HepG2 (cell line): ENCODE data around the gene FKBP10. TPM values are rescaled to one million over a fixed set of nuclear protein-coding genes. Genes with fewer than 3 reads are reported as not detected.

Experiments
- ATF1 ChIP-seq: IDR thresholded peaks from 2 replicates; pipeline ENCODE4 v1.6.1; 2016; ENCODE audit warnings: mild to moderate bottlenecking, control low read depth
- ELF4 ChIP-seq: sonication (generic); formaldehyde crosslinking; IDR thresholded peaks from 2 replicates; pipeline ENCODE4 v1.5.0; 2020; ENCODE audit warnings: missing genetic modification reagents, mild to moderate bottlenecking, moderate library complexity, borderline replicate concordance
- REXO4 ChIP-seq: sonication (generic); formaldehyde crosslinking; IDR thresholded peaks from 2 replicates; pipeline ENCODE4 v1.8.0; 2022; ENCODE audit warnings: missing genetic modification reagents, mild to moderate bottlenecking, borderline replicate concordance
- RFXANK ChIP-seq: IDR thresholded peaks from 2 replicates; pipeline ENCODE4 v1.6.1; 2016
- SIX4 ChIP-seq: sonication (generic); formaldehyde crosslinking; IDR thresholded peaks from 2 replicates; pipeline ENCODE4 v1.4.0; 2020; ENCODE audit warnings: missing genetic modification reagents
- TBX3 ChIP-seq: fragments of 450-650 bp; IDR thresholded peaks from 2 replicates; pipeline ENCODE4 v1.6.1; 2017; ENCODE audit warnings: antibody characterized with exemption, mild to moderate bottlenecking, inconsistent platforms, borderline replicate concordance
- ZNF570 ChIP-seq: sonication (generic); formaldehyde crosslinking; IDR thresholded peaks from 2 replicates; pipeline ENCODE4 v1.4.0; 2020; ENCODE audit warnings: mild to moderate bottlenecking, missing genetic modification reagents, borderline replicate concordance
- ZNF775 ChIP-seq: sonication (generic); formaldehyde crosslinking; IDR thresholded peaks from 2 replicates; pipeline ENCODE4 v1.4.0; 2020; ENCODE audit warnings: missing genetic modification reagents, mild to moderate bottlenecking, moderate library complexity, borderline replicate concordance
- ZNF878 ChIP-seq: sonication (generic); formaldehyde crosslinking; IDR thresholded peaks from 2 replicates; pipeline ENCODE4 v1.8.1; 2023; ENCODE audit warnings: mild to moderate bottlenecking, missing genetic modification reagents, moderate library complexity
- polyA plus RNA-seq, 8 experiments: library from polyadenylated mRNA; depleted of rRNA in 3 of 8; stranded (reverse) in 7 of 8; unstranded in 1 of 8; fragments of >200 nt; fragmentation: Illumina TruSeq in 4 of 8; extraction: Trizol in 4 of 8; gene quantifications; 2 replicates each; pipeline versions ENCODE4 v1.2.1 to v1.2.3, GENCODE V29; 2011 to 2016; ENCODE audit warnings: low read depth in 4 of 8, missing spikeins in 1 of 8, mixed read lengths in 1 of 8; ENCODE audit not compliant: insufficient read depth in 1 of 8
- total RNA-seq, 5 experiments: library from RNA; depleted of rRNA; stranded (reverse); fragments of >200 nt; fragmentation: Illumina TruSeq; extraction: Trizol; gene quantifications; 2 replicates each; pipeline ENCODE4 v1.2.3, GENCODE V29; 2016; ENCODE audit warnings: low read depth in 1 of 5
- TF ChIP-seq, protein P1 (sequence below), 2 experiments: sonication (generic) in 1 of 2; formaldehyde crosslinking in 1 of 2; IDR thresholded peaks; 2 replicates each; pipeline versions ENCODE4 v1.4.0 to v1.6.1; 2016 to 2020; ENCODE audit warnings: borderline replicate concordance in 1 of 2, low read depth in 1 of 2, mild to moderate bottlenecking in 1 of 2, missing genetic modification reagents in 1 of 2
- TF ChIP-seq, protein P2 (sequence below): sonication (generic); formaldehyde crosslinking; IDR thresholded peaks from 2 replicates; pipeline ENCODE4 v1.9.0; 2021; ENCODE audit warnings: missing genetic modification reagents, mild to moderate bottlenecking, borderline replicate concordance
- TF ChIP-seq, protein P3 (sequence below): sonication (generic); formaldehyde crosslinking; IDR thresholded peaks from 2 replicates; pipeline ENCODE4 v1.8.0; 2022; ENCODE audit warnings: mild to moderate bottlenecking, missing genetic modification reagents
- TF ChIP-seq, protein P4 (sequence below): sonication (generic); formaldehyde crosslinking; IDR thresholded peaks from 2 replicates; pipeline ENCODE4 v1.8.1; 2023; ENCODE audit warnings: mild to moderate bottlenecking, inconsistent platforms, moderate library complexity, missing genetic modification reagents, borderline replicate concordance
- TF ChIP-seq, protein P5 (sequence below): sonication (generic); formaldehyde crosslinking; IDR thresholded peaks from 2 replicates; pipeline ENCODE4 v1.5.0; 2020; ENCODE audit warnings: missing genetic modification reagents
- TF ChIP-seq, protein P6 (sequence below): sonication (generic); formaldehyde crosslinking; IDR thresholded peaks from 2 replicates; pipeline ENCODE4 v1.4.0; 2020; ENCODE audit warnings: mild to moderate bottlenecking, missing genetic modification reagents

The FKBP10 gene
- total and polyA plus RNA-seq, 2 of the 13 experiments (the other 11 are each of a cell fraction or from before 2014, with no cell fraction given): 149 to 573 TPM

DNA sequence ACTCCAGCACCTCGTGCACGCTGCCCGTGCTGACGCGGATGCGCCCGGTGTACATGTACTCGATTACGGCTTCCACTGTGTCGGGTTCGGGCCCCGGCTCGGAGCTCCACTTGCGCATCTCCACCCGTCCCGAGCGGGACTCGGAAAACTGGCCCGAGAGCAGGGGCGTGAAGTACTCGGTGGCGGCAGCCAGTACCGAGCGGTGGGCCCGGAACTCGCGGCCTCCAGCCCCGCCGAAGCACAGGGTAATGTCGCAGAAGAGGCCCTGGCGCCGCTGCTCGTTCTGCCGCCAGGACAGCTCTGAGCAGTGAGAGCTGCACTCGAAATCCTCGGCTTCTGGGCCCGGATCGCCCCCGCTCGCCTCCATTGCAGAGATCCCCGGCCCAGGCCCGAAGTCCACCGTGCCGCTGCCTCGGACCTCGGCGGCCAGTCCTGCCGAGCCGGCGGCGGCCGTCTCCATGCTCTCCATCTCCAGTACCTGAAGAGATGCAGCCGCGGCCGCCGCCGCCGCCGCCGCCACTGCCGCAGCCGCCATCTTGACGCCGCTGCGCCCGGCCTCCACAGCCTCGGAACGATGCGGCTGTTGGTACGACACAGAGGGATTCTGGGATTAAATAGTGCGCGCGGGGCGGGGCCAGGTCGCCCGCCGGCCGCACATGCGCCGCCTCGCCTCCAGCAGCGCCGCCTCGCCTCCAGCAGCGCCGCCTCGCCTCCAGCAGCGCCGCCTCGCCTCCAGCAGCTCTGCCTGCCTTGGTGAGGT is 52.2 kb downstream of the FKBP10 start, which contains the start of gene KLHL11 (continued):
- TF ChIP-seq, protein P1, sequence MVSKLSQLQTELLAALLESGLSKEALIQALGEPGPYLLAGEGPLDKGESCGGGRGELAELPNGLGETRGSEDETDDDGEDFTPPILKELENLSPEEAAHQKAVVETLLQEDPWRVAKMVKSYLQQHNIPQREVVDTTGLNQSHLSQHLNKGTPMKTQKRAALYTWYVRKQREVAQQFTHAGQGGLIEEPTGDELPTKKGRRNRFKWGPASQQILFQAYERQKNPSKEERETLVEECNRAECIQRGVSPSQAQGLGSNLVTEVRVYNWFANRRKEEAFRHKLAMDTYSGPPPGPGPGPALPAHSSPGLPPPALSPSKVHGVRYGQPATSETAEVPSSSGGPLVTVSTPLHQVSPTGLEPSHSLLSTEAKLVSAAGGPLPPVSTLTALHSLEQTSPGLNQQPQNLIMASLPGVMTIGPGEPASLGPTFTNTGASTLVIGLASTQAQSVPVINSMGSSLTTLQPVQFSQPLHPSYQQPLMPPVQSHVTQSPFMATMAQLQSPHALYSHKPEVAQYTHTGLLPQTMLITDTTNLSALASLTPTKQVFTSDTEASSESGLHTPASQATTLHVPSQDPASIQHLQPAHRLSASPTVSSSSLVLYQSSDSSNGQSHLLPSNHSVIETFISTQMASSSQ (IDR thresholded peaks at IDR 0.05; ENCODE audit: low read depth): no peak
- TF ChIP-seq, protein P1 (CRISPR knock-in tag; IDR thresholded peaks at IDR 0.05; ENCODE audit: borderline replicate concordance): peak; percentile 43; the same call in 1 of the 2 replicates
- TF ChIP-seq RFXANK (CRISPR knock-in tag): 0 out of 2 replicates have a peak, but pooled peaks have one; percentile 10
- TF ChIP-seq SIX4 (CRISPR knock-in tag): peak; percentile 26; the same call in 1 of the 2 replicates
- TF ChIP-seq, protein P2, sequence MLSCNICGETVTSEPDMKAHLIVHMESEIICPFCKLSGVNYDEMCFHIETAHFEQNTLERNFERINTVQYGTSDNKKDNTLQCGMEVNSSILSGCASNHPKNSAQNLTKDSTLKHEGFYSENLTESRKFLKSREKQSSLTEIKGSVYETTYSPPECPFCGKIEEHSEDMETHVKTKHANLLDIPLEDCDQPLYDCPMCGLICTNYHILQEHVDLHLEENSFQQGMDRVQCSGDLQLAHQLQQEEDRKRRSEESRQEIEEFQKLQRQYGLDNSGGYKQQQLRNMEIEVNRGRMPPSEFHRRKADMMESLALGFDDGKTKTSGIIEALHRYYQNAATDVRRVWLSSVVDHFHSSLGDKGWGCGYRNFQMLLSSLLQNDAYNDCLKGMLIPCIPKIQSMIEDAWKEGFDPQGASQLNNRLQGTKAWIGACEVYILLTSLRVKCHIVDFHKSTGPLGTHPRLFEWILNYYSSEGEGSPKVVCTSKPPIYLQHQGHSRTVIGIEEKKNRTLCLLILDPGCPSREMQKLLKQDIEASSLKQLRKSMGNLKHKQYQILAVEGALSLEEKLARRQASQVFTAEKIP (CRISPR knock-in tag): no peak
- TF ChIP-seq REXO4: no peak
- TF ChIP-seq, protein P3, sequence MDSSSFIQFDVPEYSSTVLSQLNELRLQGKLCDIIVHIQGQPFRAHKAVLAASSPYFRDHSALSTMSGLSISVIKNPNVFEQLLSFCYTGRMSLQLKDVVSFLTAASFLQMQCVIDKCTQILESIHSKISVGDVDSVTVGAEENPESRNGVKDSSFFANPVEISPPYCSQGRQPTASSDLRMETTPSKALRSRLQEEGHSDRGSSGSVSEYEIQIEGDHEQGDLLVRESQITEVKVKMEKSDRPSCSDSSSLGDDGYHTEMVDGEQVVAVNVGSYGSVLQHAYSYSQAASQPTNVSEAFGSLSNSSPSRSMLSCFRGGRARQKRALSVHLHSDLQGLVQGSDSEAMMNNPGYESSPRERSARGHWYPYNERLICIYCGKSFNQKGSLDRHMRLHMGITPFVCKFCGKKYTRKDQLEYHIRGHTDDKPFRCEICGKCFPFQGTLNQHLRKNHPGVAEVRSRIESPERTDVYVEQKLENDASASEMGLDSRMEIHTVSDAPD (CRISPR knock-in tag): 0 out of 2 replicates have a peak, but pooled peaks have one; percentile 61
- TF ChIP-seq, protein P4, sequence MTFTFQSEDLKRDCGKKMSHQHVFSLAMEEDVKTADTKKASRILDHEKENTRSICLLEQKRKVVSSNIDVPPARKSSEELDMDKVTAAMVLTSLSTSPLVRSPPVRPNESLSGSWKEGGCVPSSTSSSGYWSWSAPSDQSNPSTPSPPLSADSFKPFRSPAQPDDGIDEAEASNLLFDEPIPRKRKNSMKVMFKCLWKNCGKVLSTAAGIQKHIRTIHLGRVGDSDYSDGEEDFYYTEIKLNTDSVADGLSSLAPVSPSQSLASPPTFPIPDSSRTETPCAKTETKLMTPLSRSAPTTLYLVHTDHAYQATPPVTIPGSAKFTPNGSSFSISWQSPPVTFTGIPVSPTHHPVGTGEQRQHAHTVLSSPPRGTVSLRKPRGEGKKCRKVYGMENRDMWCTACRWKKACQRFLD (CRISPR knock-in tag): peak; percentile 85; the same call in 1 of the 2 replicates
- no peak for TF ChIP-seq ZNF570 (CRISPR knock-in tag)
- TF ChIP-seq, protein P5, sequence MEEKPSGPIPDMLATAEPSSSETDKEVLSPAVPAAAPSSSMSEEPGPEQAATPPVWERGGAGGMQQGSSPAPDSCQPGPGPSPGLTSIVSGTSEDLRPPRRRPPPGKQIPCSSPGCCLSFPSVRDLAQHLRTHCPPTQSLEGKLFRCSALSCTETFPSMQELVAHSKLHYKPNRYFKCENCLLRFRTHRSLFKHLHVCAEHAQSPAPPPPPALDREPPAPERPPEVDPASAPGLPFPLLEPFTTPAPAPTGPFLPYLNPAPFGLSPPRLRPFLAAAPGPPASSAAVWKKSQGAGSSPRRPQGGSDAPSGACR (CRISPR knock-in tag): peak; percentile 42; the same call in 1 of the 2 replicates
- TF ChIP-seq ATF1 (CRISPR knock-in tag): no peak
- TF ChIP-seq, protein P6, sequence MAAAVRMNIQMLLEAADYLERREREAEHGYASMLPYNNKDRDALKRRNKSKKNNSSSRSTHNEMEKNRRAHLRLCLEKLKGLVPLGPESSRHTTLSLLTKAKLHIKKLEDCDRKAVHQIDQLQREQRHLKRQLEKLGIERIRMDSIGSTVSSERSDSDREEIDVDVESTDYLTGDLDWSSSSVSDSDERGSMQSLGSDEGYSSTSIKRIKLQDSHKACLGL: peak; percentile 85
- no peak; the same call in 1 of the 2 replicates for TF ChIP-seq TBX3
- TF ChIP-seq ELF4 (CRISPR knock-in tag): peak; percentile 58; the same call in 1 of the 2 replicates
- TF ChIP-seq ZNF878 (CRISPR knock-in tag): no peak; the same call in 1 of the 2 replicates
- 0 out of 2 replicates have a peak, but pooled peaks have one; percentile 19 for TF ChIP-seq ZNF775 (CRISPR knock-in tag)
